K562 (cell line): Measurements from ENCODE around the gene TSSK6. TPM values are rescaled to one million over a fixed set of nuclear protein-coding genes. Genes with fewer than 3 reads are reported as not detected.

ENCODE experiments used
- ATAC-seq: fragments of 200-7000 bp; cut with Tn5 transposase; 3 replicates; pipeline ENCODE4 v1.9.1; 2020; ENCODE audit warnings: moderate library complexity
- BruUV-seq: library from RNA; stranded (reverse); fragments of 400-500 nt; replicated peaks from 2 replicates; lab custom pipeline; 2021; lab: Mats Ljungman, UMichigan
- CTCF ChIA-PET: fragments of 300-600 bp; formaldehyde crosslinking; extraction: SDS; loops from one replicate; lab custom pipeline; 2021; ENCODE audit warnings: low intra/inter-chr PET ratio; lab: Yijun Ruan, JAX
- POLR2A ChIA-PET: fragments of 300-600, 350-650 bp; sonication (Branson Sonifier 250); formaldehyde crosslinking; extraction: SDS; loops from one replicate; lab custom pipeline; 2021; ENCODE audit warnings: antibody characterized with exemption, inconsistent platforms; lab: Yijun Ruan, JAX
- DNase-seq, 4 experiments: peaks; one replicate each; pipeline versions ENCODE4 v3.0.0 to v3.0.0-alpha.2; 2011 to 2018; ENCODE audit warnings: low spot score in 3 of 4, mixed read lengths in 3 of 4; ENCODE audit errors: extremely low read depth in 1 of 4
- FAIRE-seq: peaks from 2 replicates; lab custom pipeline; 2011; peaks lifted over from hg19 to GRCh38; lab: Jason Lieb, UNC
- H2AFZ ChIP-seq: 2 replicates; pipeline ENCODE4 v1.6.0; 2011; ENCODE audit warnings: low read depth, low read length, control low read depth, inconsistent platforms
- H3K27ac ChIP-seq: fragments of 200-600 bp; 3 replicates; pipeline ENCODE4 v1.8.0; 2011; ENCODE audit warnings: low read depth, mild to moderate bottlenecking, control low read depth, inconsistent platforms, low read length, moderate library complexity, mixed read lengths; ENCODE audit errors: extremely low read depth
- H3K27me3 ChIP-seq, 2 experiments: fragments of 300-600 bp in 1 of 2; 2 replicates in 1 of 2; 3 replicates in 1 of 2; pipeline versions ENCODE4 v1.6.0 to v1.8.0; 2011; ENCODE audit warnings: inconsistent platforms in 2 of 2, low read length in 2 of 2, mild to moderate bottlenecking in 1 of 2, mixed read lengths in 1 of 2, moderate library complexity in 1 of 2; ENCODE audit not compliant: control insufficient read depth in 2 of 2, insufficient read depth in 2 of 2
- H3K36me3 ChIP-seq: fragments of 300-600 bp; 3 replicates; pipeline ENCODE4 v1.8.0; 2011; ENCODE audit warnings: mild to moderate bottlenecking, low read length, inconsistent platforms; ENCODE audit not compliant: control insufficient read depth, insufficient read depth
- H3K4me1 ChIP-seq, 2 experiments: fragments of 200-600 bp in 1 of 2; replicated peaks in 1 of 2; 2 replicates in 1 of 2; 3 replicates in 1 of 2; pipeline versions ENCODE4 v1.5.1 to v1.8.0; 2011; ENCODE audit warnings: inconsistent platforms in 2 of 2, low read length in 2 of 2, mild to moderate bottlenecking in 1 of 2, mixed read lengths in 1 of 2, moderate library complexity in 1 of 2; ENCODE audit not compliant: control insufficient read depth in 2 of 2, insufficient read depth in 2 of 2
- H3K4me2 ChIP-seq: 2 replicates; pipeline ENCODE4 v1.6.1; 2011; ENCODE audit warnings: low read length, control low read depth, inconsistent platforms, mixed read lengths; ENCODE audit not compliant: insufficient read depth
- H3K4me3 ChIP-seq: fragments of 200-600 bp; sonication (generic), shearing (Covaris generic); 2 replicates; pipeline ENCODE4 v1.5.1; 2016; ENCODE audit warnings: control low read depth, inconsistent platforms
- H3K79me2 ChIP-seq: fragments of 200-600 bp; 3 replicates; pipeline ENCODE4 v1.8.0; 2011; ENCODE audit warnings: low read length, inconsistent platforms; ENCODE audit not compliant: control insufficient read depth, insufficient read depth
- H3K9ac ChIP-seq, 2 experiments: 2 replicates each; pipeline versions ENCODE4 v1.6.0 to v1.6.1; 2011; ENCODE audit warnings: low read depth in 2 of 2, low read length in 2 of 2, control low read depth in 1 of 2, inconsistent platforms in 1 of 2, mild to moderate bottlenecking in 1 of 2, mixed read lengths in 1 of 2; ENCODE audit not compliant: insufficient read depth in 1 of 2
- H3K9me1 ChIP-seq: one replicate; pipeline ENCODE4 v1.6.0; 2011; ENCODE audit warnings: inconsistent platforms, mild to moderate bottlenecking, low read length, moderate library complexity; ENCODE audit not compliant: control insufficient read depth, insufficient read depth
- H3K9me3 ChIP-seq: replicated peaks from 2 replicates; pipeline ENCODE4 v1.5.1; 2011; ENCODE audit warnings: low read depth, low read length, inconsistent platforms; ENCODE audit not compliant: control insufficient read depth, insufficient read depth
- H4K20me1 ChIP-seq: replicated peaks from 2 replicates; pipeline ENCODE4 v1.6.1; 2011; ENCODE audit warnings: low read length, inconsistent platforms, mixed read lengths; ENCODE audit not compliant: control insufficient read depth, insufficient read depth
- CBX3 ChIP-seq, 2 experiments: IDR thresholded peaks; 1 replicate in 1 of 2; 2 replicates in 1 of 2; pipeline ENCODE4 v1.6.1; 2012; ENCODE audit warnings: inconsistent platforms in 2 of 2, low read length in 2 of 2, borderline replicate concordance in 1 of 2, control low read depth in 1 of 2
- KLF16 ChIP-seq: IDR thresholded peaks from 2 replicates; pipeline ENCODE4 v1.6.1; 2016; ENCODE audit warnings: antibody characterized with exemption
- MAFG ChIP-seq: fragments of 450-650 bp; conservative IDR thresholded peaks from 2 replicates; pipeline ENCODE4 v1.6.1; 2016; ENCODE audit warnings: missing genetic modification characterization, missing compliant biosample characterization
- MECOM ChIP-seq: fragments of 250-450 bp; sonication (Bioruptor Pico); IDR thresholded peaks from 2 replicates; pipeline ENCODE4 v1.8.0; 2022; ENCODE audit warnings: inconsistent platforms
- MEF2A ChIP-seq: IDR thresholded peaks from 2 replicates; pipeline ENCODE4 v1.6.1; 2011; ENCODE audit warnings: low read depth, mild to moderate bottlenecking, low read length, moderate library complexity; ENCODE audit not compliant: control insufficient read depth
- NCOA1 ChIP-seq: fragments of 450-650 bp; IDR thresholded peaks from 2 replicates; pipeline ENCODE4 v1.6.1; 2016; ENCODE audit warnings: low read depth
- NR2C1 ChIP-seq, 2 experiments: fragments of 450-650 bp; IDR thresholded peaks; 2 replicates each; pipeline ENCODE4 v1.6.1; 2017; ENCODE audit warnings: mild to moderate bottlenecking in 2 of 2, antibody characterized with exemption in 1 of 2, inconsistent platforms in 1 of 2, missing compliant biosample characterization in 1 of 2, missing genetic modification characterization in 1 of 2
- NR2C2 ChIP-seq, 2 experiments: fragments of 200-800 bp in 1 of 2; sonication (Bioruptor generic) in 1 of 2; sonication (generic) in 1 of 2; formaldehyde crosslinking in 1 of 2; IDR thresholded peaks; 2 replicates each; pipeline versions ENCODE4 v1.6.1 to v1.8.0; 2016 to 2022; ENCODE audit warnings: mild to moderate bottlenecking in 1 of 2, missing compliant biosample characterization in 1 of 2, missing genetic modification characterization in 1 of 2, missing genetic modification reagents in 1 of 2
- SMARCB1 ChIP-seq: IDR thresholded peaks from 2 replicates; pipeline ENCODE4 v1.6.1; 2011; ENCODE audit warnings: improper control_type of control experiment, low read depth; ENCODE audit not compliant: insufficient read length
- STAG1 ChIP-seq: sonication (generic); formaldehyde crosslinking; IDR thresholded peaks from 2 replicates; pipeline ENCODE4 v1.5.0; 2020; ENCODE audit warnings: missing genetic modification reagents, borderline replicate concordance
- STAT5A ChIP-seq: IDR thresholded peaks from 2 replicates; pipeline ENCODE4 v1.6.1; 2012; ENCODE audit warnings: low read length, inconsistent platforms, borderline replicate concordance
- TFAM ChIP-seq: fragments of 250-450 bp; sonication (Bioruptor Pico); conservative IDR thresholded peaks from 2 replicates; pipeline ENCODE4 v1.5.0; 2021; ENCODE audit warnings: mild to moderate bottlenecking, moderate library complexity
- ZC3H4 ChIP-seq: sonication (generic); formaldehyde crosslinking; IDR thresholded peaks from 2 replicates; pipeline ENCODE4 v1.9.0; 2021; ENCODE audit warnings: missing genetic modification reagents, borderline replicate concordance
- ZNF232 ChIP-seq: sonication (generic); formaldehyde crosslinking; IDR thresholded peaks from 2 replicates; pipeline ENCODE4 v1.8.0; 2022; ENCODE audit warnings: mild to moderate bottlenecking, missing genetic modification reagents
- WGBS: fragments of 100-300 bp; shearing (Covaris generic); methylation state at CpG from one replicate; pipeline ENCODE4 v1.1.6; 2016; ENCODE audit warnings: low coverage, mixed read lengths; ENCODE audit not compliant: insufficient coverage; ENCODE audit errors: missing lambda C conversion rate; 5-methylcytosine and 5-hydroxymethylcytosine counted together
- in situ Hi-C: fragments of 300-500 bp; cut with MboI; formaldehyde crosslinking; loops from 4 replicates; pipeline ENCODE4 v1.15.0; 2018; ENCODE audit warnings: inconsistent platforms, mixed read lengths
- intact Hi-C: fragments of 100-400 bp; cut with micrococcal nuclease; formaldehyde crosslinking; loops from 2 replicates; pipeline ENCODE4 v1.14.2; 2022
- polyA plus RNA-seq, 8 experiments: library from polyadenylated mRNA; depleted of rRNA in 4 of 8; stranded (reverse) in 5 of 8; unstranded in 3 of 8; fragments of >200 nt; fragmentation: Nextera tagmentation in 2 of 8; fragmentation: Illumina TruSeq in 1 of 8; extraction: Ambion mirVana in 2 of 8; extraction: Trizol in 1 of 8; gene quantifications; 2 replicates each; pipeline versions ENCODE4 v1.2.1 to v1.2.3, GENCODE V29; 2011 to 2014; ENCODE audit warnings: inconsistent platforms in 1 of 8, missing spikeins in 1 of 8
- total RNA-seq, 7 experiments: library from RNA; depleted of rRNA in 6 of 7; stranded (reverse); fragments of >200 nt in 6 of 7; fragmentation: Illumina TruSeq in 2 of 7; extraction: Trizol in 2 of 7; gene quantifications; 2 replicates each; pipeline versions ENCODE4 v1.2.1 to v1.2.3, GENCODE V29; 2011 to 2021; ENCODE audit warnings: low replicate concordance in 1 of 7
- TF ChIP-seq, protein P1 (sequence below): sonication (generic); formaldehyde crosslinking; IDR thresholded peaks from 2 replicates; pipeline ENCODE4 v1.8.0; 2022; ENCODE audit warnings: missing genetic modification reagents, mild to moderate bottlenecking, moderate library complexity, borderline replicate concordance
- TF ChIP-seq, protein P2 (sequence below): fragments of 250-450 bp; sonication (Bioruptor Pico); IDR thresholded peaks from 2 replicates; pipeline ENCODE4 v1.8.0; 2021; ENCODE audit warnings: borderline replicate concordance, mild to moderate bottlenecking, moderate library complexity; ENCODE audit not compliant: poor library complexity, severe bottlenecking
- TF ChIP-seq, protein P3 (sequence below): fragments of 450-650 bp; formaldehyde crosslinking; IDR thresholded peaks from 2 replicates; pipeline ENCODE4 v1.4.0; 2020; ENCODE audit warnings: mild to moderate bottlenecking, moderate library complexity

TSSK6 gene
- total and polyA plus RNA-seq, 9 of the 15 experiments (the other 6 are each of a cell fraction or from before 2014, with no cell fraction given) = 0.21 to 2.6 (median 1.5) TPM; not detected in 3

DNA sequence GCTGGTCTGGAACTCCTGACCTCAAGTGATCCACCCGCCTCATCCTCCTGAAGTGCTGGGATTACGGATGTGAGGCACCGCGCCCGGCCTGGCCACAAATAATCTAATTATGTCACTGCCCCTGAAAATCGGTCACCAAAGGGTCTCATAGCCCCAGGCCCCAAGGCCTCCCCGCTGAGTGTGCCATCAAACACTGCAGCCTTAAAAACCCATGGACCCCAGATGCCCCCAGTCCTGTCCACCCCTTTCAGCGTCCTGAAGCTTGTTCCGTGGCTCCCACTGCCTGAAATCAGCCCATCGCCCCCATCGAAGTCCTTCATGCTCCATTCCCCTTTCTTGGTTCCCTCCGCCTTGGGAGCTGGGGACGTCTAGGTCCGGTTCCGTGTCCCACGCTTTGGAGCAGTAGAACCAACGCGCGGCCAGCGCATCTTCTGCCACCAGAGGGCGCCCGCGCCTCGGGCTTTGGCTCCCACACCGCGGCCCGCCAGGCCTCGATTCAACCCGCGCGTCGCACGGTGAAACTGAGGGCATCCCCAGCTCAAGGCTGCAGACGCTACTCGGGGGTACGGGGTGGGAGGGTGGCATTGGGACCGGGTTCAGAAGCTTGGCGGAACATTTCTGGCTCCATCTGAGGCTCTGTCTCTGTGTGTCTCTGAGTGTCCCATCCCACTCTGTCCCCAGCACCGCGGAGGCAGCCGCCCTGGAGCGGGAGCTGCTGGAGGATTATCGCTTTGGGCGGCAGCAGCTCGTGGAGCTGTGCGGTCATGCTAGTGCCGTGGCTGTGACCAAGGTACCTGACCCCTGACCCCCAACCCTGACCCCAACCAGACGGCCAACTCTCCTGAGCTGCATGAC, 16.8 kb upstream of the TSSK6 start:
- peak; percentile 79 to 87 (median 80) for DNase-seq
- Histone ChIP-seq H3K9me1 (peaks cover 3% of the 10 kb centered on the region), H3K9ac (peak overlapping the region in 1 of 2 experiments; percentile 77; a peak in 2 of 4 replicates), H4K20me1 (0 out of 2 replicates have a peak, but pooled peaks cover 10% of the 10 kb centered on the region), H3K4me1 (peaks cover 5 to 25% of the 10 kb centered on the region in 2 experiments), H3K36me3 (peaks cover 25% of the 10 kb centered on the region; the same call in 2 of the 3 replicates), H3K4me3 (no peak overlapping the region), H3K27ac (no peak overlapping the region), H3K27me3 (no peaks in the 10 kb centered on the region), H2AFZ (peak overlapping the region; percentile 75), H3K79me2 (no peaks in the 10 kb centered on the region), H3K4me2 (peak overlapping the region; percentile 31; the same call in 1 of the 2 replicates), H3K9me3 (no peaks in the 10 kb centered on the region)
- ATAC-seq = peak; percentile 89
- peak; percentile 69 for FAIRE-seq
- intact Hi-C loops (loop anchor here (1.0 to 2.0 kb wide), 3 partner anchors 22 to 427 kb away; partner anchors contain the start of gene GMIP), in situ Hi-C loops (loop anchor here (25.0 kb wide), 1 partner anchor 105 kb away; the partner anchor contains the start of genes GMIP and LPAR2)
- CTCF ChIA-PET = interaction anchor here (1.6 to 3.2 kb wide), 2 partner anchors 22 to 112 kb away, joined by 9 to 30 read pairs; partner anchors contain the start of gene GMIP
- POLR2A ChIA-PET = interaction anchor here (0.5 to 1.2 kb wide), 6 partner anchors 17 to 421 kb away, joined by 3 to 4 read pairs (median 3); no protein-coding TSS in a partner anchor
- BruUV-seq = no TSS peak
- 19% methylated on average over 44 of the region's 48 CpGs for WGBS
- TF ChIP-seq NR2C2 (CRISPR knock-in tag; IDR thresholded peaks at IDR 0.05) (no peak; the same call in 1 of the 2 replicates), NR2C2 (tag; IDR thresholded peaks at IDR 0.05) (peak; percentile 44; the same call in 1 of the 2 replicates), MAFG (tag) (no peak), ZC3H4 (CRISPR knock-in tag) (0 out of 2 replicates have a peak, but pooled peaks have one; percentile 52), STAT5A (no peak), CBX3 (IDR thresholded peaks at IDR 0.05; ENCODE audit: borderline replicate concordance in 1 of 2, low read length in 2 of 2) (no peak), MEF2A (no peak), ZNF232 (CRISPR knock-in tag) (no peak), TFAM (CRISPR knock-in tag) (no peak), NCOA1 (no peak), MECOM (no peak), STAG1 (peak; percentile 97), SMARCB1 (no peak), KLF16 (peak; percentile 17; the same call in 1 of the 2 replicates), NR2C1 (IDR thresholded peaks at IDR 0.05) (peak; percentile 61), NR2C1 (tag; IDR thresholded peaks at IDR 0.05) (peak; percentile 72)
- TF ChIP-seq, protein P1, sequence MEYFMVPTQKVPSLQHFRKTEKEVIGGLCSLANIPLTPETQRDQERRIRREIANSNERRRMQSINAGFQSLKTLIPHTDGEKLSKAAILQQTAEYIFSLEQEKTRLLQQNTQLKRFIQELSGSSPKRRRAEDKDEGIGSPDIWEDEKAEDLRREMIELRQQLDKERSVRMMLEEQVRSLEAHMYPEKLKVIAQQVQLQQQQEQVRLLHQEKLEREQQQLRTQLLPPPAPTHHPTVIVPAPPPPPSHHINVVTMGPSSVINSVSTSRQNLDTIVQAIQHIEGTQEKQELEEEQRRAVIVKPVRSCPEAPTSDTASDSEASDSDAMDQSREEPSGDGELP (CRISPR knock-in tag) = peak; percentile 71; the same call in 1 of the 2 replicates
- TF ChIP-seq, protein P2, sequence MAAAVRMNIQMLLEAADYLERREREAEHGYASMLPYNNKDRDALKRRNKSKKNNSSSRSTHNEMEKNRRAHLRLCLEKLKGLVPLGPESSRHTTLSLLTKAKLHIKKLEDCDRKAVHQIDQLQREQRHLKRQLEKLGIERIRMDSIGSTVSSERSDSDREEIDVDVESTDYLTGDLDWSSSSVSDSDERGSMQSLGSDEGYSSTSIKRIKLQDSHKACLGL (CRISPR knock-in tag) = no peak
- TF ChIP-seq, protein P3, sequence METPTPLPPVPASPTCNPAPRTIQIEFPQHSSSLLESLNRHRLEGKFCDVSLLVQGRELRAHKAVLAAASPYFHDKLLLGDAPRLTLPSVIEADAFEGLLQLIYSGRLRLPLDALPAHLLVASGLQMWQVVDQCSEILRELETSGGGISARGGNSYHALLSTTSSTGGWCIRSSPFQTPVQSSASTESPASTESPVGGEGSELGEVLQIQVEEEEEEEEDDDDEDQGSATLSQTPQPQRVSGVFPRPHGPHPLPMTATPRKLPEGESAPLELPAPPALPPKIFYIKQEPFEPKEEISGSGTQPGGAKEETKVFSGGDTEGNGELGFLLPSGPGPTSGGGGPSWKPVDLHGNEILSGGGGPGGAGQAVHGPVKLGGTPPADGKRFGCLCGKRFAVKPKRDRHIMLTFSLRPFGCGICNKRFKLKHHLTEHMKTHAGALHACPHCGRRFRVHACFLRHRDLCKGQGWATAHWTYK (CRISPR knock-in tag) = no peak
